MCF 10A (cell line): ENCODE results near the gene CD47. TPM values are rescaled to one million over a fixed set of nuclear protein-coding genes. Genes with fewer than 3 reads are reported as not detected.

Experiments used
- BruUV-seq: library from RNA; stranded (reverse); fragments of 400-500 nt; replicated peaks from 2 replicates; lab custom pipeline; 2021; lab: Mats Ljungman, UMichigan
- CTCF ChIA-PET: fragments of 300-600 bp; sonication (Branson Sonifier 250); formaldehyde crosslinking; extraction: SDS; loops from one replicate; lab custom pipeline; 2021; ENCODE audit warnings: antibody characterized with exemption, inconsistent platforms; lab: Yijun Ruan, JAX
- POLR2A ChIA-PET: fragments of 300-600, 350-650 bp; sonication (Branson Sonifier 250); formaldehyde crosslinking; extraction: SDS; loops from one replicate; lab custom pipeline; 2020; ENCODE audit warnings: antibody characterized with exemption, inconsistent platforms; lab: Yijun Ruan, JAX
- DNase-seq: peaks from one replicate; pipeline ENCODE4 v3.0.0-alpha.2; 2018; ENCODE audit not compliant: unreplicated experiment
- H3K27ac Mint-ChIP-seq: one replicate; pipeline ENCODE4 v1.8.0; 2022; ENCODE audit warnings: mild to moderate bottlenecking, low read depth, mixed read lengths; ENCODE audit not compliant: unreplicated experiment
- H3K27me3 Mint-ChIP-seq: one replicate; pipeline ENCODE4 v1.8.0; 2022; ENCODE audit warnings: mixed read lengths; ENCODE audit not compliant: insufficient read depth, unreplicated experiment
- H3K36me3 Mint-ChIP-seq: one replicate; pipeline ENCODE4 v1.8.0; 2022; ENCODE audit warnings: mild to moderate bottlenecking, moderate library complexity, mixed read lengths; ENCODE audit not compliant: insufficient read depth, unreplicated experiment
- H3K4me1 Mint-ChIP-seq: one replicate; pipeline ENCODE4 v1.8.0; 2022; ENCODE audit warnings: mixed read lengths; ENCODE audit not compliant: insufficient read depth, unreplicated experiment
- H3K4me3 Mint-ChIP-seq: one replicate; pipeline ENCODE4 v1.8.0; 2022; ENCODE audit warnings: mild to moderate bottlenecking, moderate library complexity, mixed read lengths; ENCODE audit not compliant: unreplicated experiment
- H3K9me3 Mint-ChIP-seq: one replicate; pipeline ENCODE4 v1.8.0; 2022; ENCODE audit warnings: mixed read lengths; ENCODE audit not compliant: unreplicated experiment
- CTCF ChIP-seq: fragments of 200-600 bp; IDR thresholded peaks from one replicate; pipeline ENCODE4 v1.8.0; 2022; ENCODE audit warnings: antibody characterized with exemption, mild to moderate bottlenecking; ENCODE audit not compliant: unreplicated experiment
- intact Hi-C: fragments of 100-400 bp; cut with micrococcal nuclease; formaldehyde crosslinking; loops from 2 replicates; pipeline ENCODE4 v1.14.1; 2022
- total RNA-seq: library from RNA; stranded (reverse); gene quantifications from 2 replicates; pipeline ENCODE4 v1.2.3, GENCODE V29; 2022

CD47 gene
- total RNA-seq, 1 experiment from 2014 or later: 28.5 TPM

- Mint-ChIP-seq H3K9me3 (no peaks in the 10 kb centered on the region), H3K36me3 (no peaks in the 10 kb centered on the region), H3K27me3 (no peaks in the 10 kb centered on the region), H3K4me1 (peaks cover 2% of the 10 kb centered on the region), H3K27ac (no peak overlapping the region), H3K4me3 (no peak overlapping the region)
- no TSS peak for BruUV-seq
- ChIA-PET CTCF (interaction anchor here (0.8 kb wide), 1 partner anchor 9 kb away, joined by 3 read pairs; no protein-coding TSS in a partner anchor), POLR2A (interaction anchor here (1.2 to 1.3 kb wide), 2 partner anchors 9 to 88 kb away, joined by 3 read pairs; no protein-coding TSS in a partner anchor)
- no peak for DNase-seq
- intact Hi-C loops: no loop called here
- no peak for TF ChIP-seq CTCF
Observed at GRCh38 chr3:108122276-108122675, 31.4 kb upstream of the CD47 start.

- H3K27me3 Mint-ChIP-seq: no peaks in the 10 kb centered on the region
- no TSS peak for BruUV-seq
- no peaks in the 10 kb centered on the region for H3K4me1 Mint-ChIP-seq
- H3K9me3 Mint-ChIP-seq: no peaks in the 10 kb centered on the region
- no peak for DNase-seq
- no peak for TF ChIP-seq CTCF
- ChIA-PET POLR2A (no interaction called here), CTCF (no interaction called here)
- H3K27ac Mint-ChIP-seq: no peak overlapping the region
- intact Hi-C loops: no loop called here
- no peaks in the 10 kb centered on the region for H3K36me3 Mint-ChIP-seq
- H3K4me3 Mint-ChIP-seq: no peak overlapping the region
Observed at GRCh38 chr3:108119398-108120104, 28.7 kb upstream of the CD47 start.

- no TSS peak for BruUV-seq
- POLR2A ChIA-PET: interaction anchor here (0.7 kb wide), 1 partner anchor 13 kb away, joined by 3 read pairs; no protein-coding TSS in a partner anchor
- CTCF ChIA-PET: interaction anchor here (0.6 to 1.2 kb wide), 2 partner anchors 19 to 61 kb away, joined by 3 read pairs; no protein-coding TSS in a partner anchor
Observed at GRCh38 chr3:108118038-108118768, 27.4 kb upstream of the CD47 start.

More at GRCh38 chr3:108118038-108118768, 27.4 kb upstream of the CD47 start:
- Mint-ChIP-seq H3K36me3 (no peaks in the 10 kb centered on the region), H3K27me3 (no peaks in the 10 kb centered on the region), H3K27ac (no peak overlapping the region), H3K9me3 (no peaks in the 10 kb centered on the region), H3K4me3 (no peak overlapping the region), H3K4me1 (no peaks in the 10 kb centered on the region)
- DNase-seq: no peak
- intact Hi-C loops: no loop called here
- TF ChIP-seq CTCF: no peak
